HG03558 (cell line): ENCODE data around the gene PLSCR4.

ENCODE experiments used
- ATAC-seq: cut with Tn5 transposase; IDR thresholded peaks from one replicate; pipeline ENCODE4 v1.9.1; 2021; ENCODE audit warnings: moderate number of reproducible peaks; ENCODE audit not compliant: unreplicated experiment; ENCODE audit errors: extremely low read depth

The PLSCR4 gene

GRCh38 chr3:146199762-146200161 is 51.1 kb downstream of the PLSCR4 start:
- no peak for ATAC-seq

- ATAC-seq: no peak
Measured at GRCh38 chr3:146196789-146197188, 54.1 kb downstream of the PLSCR4 start.

GRCh38 chr3:146195605-146196004 is 55.3 kb downstream of the PLSCR4 start:
- no peak for ATAC-seq

- ATAC-seq: no peak
Measured at GRCh38 chr3:146195030-146195429, 55.9 kb downstream of the PLSCR4 start.

GRCh38 chr3:146191051-146191450 is 59.9 kb downstream of the PLSCR4 start:
- no peak for ATAC-seq

GRCh38 chr3:146189519-146190173 is 61.3 kb downstream of the PLSCR4 start:
- peak; percentile 94 for ATAC-seq

GRCh38 chr3:146187334-146187950 is 63.5 kb downstream of the PLSCR4 start:
- ATAC-seq: no peak

GRCh38 chr3:146184241-146185015 is 66.5 kb downstream of the PLSCR4 start:
- ATAC-seq: no peak

GRCh38 chr3:146181216-146181615 is 69.7 kb downstream of the PLSCR4 start:
- ATAC-seq: no peak

GRCh38 chr3:146180376-146180775 is 70.5 kb downstream of the PLSCR4 start:
- no peak for ATAC-seq

- no peak for ATAC-seq
Measured at GRCh38 chr3:146178006-146178689, 72.8 kb downstream of the PLSCR4 start.

GRCh38 chr3:146177519-146177918 is 73.4 kb downstream of the PLSCR4 start:
- no peak for ATAC-seq

GRCh38 chr3:146177072-146177471 is 73.8 kb downstream of the PLSCR4 start:
- no peak for ATAC-seq

GRCh38 chr3:146172586-146172985 is 78.3 kb downstream of the PLSCR4 start:
- no peak for ATAC-seq

GRCh38 chr3:146170591-146170990 is 80.3 kb downstream of the PLSCR4 start:
- no peak for ATAC-seq

GRCh38 chr3:146169891-146170290 is 81.0 kb downstream of the PLSCR4 start:
- ATAC-seq: no peak

GRCh38 chr3:146166826-146167225 is 84.1 kb downstream of the PLSCR4 start:
- no peak for ATAC-seq

GRCh38 chr3:146166415-146166821 is 84.5 kb downstream of the PLSCR4 start:
- no peak for ATAC-seq

GRCh38 chr3:146165877-146166276 is 85.0 kb downstream of the PLSCR4 start:
- ATAC-seq: no peak

GRCh38 chr3:146164971-146165769 is 85.7 kb downstream of the PLSCR4 start:
- ATAC-seq: no peak
